ENCODE results near the gene AUP1. TPM values are rescaled to one million over a fixed set of nuclear protein-coding genes. Genes with fewer than 3 reads are reported as not detected.

Gene AUP1
- total RNA-seq, 4 donors from 2014 or later: 164 to 264 (median 189) TPM

DNA sequence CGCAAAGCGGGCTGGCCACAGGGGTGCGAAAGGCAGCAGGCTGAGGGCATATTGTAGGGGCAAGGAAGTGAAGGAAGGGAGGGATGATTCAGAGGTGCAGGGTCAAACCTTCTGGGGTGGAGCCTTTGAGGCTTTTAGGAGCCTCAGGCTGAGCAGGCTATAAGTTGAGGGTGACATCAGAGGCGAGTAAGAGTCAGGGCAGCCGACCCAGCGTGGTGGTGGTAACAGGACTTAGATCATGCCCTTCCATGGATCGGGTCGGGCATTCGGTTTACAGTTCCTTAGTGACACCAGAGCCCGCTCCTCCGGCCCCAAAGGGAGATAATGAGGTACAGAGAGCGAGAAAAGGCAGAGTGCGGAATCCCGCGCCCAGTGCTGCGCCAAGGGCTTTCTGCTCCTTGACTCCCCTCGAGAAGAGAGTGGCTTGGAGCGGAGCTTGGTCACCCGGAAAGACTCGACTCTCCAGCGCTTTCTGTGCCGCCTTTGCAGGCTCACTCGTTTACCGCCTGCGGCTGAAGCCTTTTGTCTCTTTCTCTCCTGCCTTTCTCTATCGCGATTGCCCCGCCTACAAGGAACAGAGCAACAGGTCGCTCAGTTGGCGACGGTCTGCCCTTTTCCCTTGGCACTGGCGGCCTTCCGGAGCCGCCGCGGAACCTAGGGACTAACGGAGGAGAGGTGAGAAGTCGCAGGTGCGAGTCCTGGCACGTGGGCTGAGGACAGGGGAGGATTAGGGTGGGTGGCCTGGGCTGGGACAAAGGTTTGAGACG lies 30.8 kb downstream of the AUP1 start:
- Histone ChIP-seq H3K9me3 (no peaks in the 10 kb centered on the region), H3K36me3 (no peaks in the 10 kb centered on the region), H3K4me1 (peaks cover 19 to 43% (median 37%) of the 10 kb centered on the region in 4 donors), H3K4me3 (peak overlapping the region in 3 of 4 donors; percentile 11 to 50 (median 40)), H3K27me3 (peaks cover 42% of the 10 kb centered on the region), H3K27ac (no peak overlapping the region)
- TF ChIP-seq POLR2AphosphoS5 (IDR thresholded peaks at IDR 0.05) (no peak), POLR2A (IDR thresholded peaks at IDR 0.05) (no peak), EP300 (IDR thresholded peaks at IDR 0.05; ENCODE audit: low read depth) (no peak)
- TF ChIP-seq, protein P1, sequence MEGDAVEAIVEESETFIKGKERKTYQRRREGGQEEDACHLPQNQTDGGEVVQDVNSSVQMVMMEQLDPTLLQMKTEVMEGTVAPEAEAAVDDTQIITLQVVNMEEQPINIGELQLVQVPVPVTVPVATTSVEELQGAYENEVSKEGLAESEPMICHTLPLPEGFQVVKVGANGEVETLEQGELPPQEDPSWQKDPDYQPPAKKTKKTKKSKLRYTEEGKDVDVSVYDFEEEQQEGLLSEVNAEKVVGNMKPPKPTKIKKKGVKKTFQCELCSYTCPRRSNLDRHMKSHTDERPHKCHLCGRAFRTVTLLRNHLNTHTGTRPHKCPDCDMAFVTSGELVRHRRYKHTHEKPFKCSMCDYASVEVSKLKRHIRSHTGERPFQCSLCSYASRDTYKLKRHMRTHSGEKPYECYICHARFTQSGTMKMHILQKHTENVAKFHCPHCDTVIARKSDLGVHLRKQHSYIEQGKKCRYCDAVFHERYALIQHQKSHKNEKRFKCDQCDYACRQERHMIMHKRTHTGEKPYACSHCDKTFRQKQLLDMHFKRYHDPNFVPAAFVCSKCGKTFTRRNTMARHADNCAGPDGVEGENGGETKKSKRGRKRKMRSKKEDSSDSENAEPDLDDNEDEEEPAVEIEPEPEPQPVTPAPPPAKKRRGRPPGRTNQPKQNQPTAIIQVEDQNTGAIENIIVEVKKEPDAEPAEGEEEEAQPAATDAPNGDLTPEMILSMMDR (IDR thresholded peaks at IDR 0.05): no peak
- intact Hi-C loops (cut with DNase I; ENCODE audit: low total_unique reads) (no loop called here), in situ Hi-C loops (cut with MboI; ENCODE audit: low pct_ligation_motif_present in 1 of 4, low pct_unique_long_range_greater_than_20kb in 1 of 4, low sequenced_read_pairs in 3 of 4) (loop anchor here in 2 of 4 donors (25.0 kb wide), 1 partner anchor 89 kb away; no protein-coding TSS in a partner anchor)
- 2 to 10% methylated on average over 4 to 41 of the region's 41 CpGs for WGBS, 2 donors (ENCODE audit: low coverage in 1 of 2)
- peak; percentile 33 for DNase-seq

DNA sequence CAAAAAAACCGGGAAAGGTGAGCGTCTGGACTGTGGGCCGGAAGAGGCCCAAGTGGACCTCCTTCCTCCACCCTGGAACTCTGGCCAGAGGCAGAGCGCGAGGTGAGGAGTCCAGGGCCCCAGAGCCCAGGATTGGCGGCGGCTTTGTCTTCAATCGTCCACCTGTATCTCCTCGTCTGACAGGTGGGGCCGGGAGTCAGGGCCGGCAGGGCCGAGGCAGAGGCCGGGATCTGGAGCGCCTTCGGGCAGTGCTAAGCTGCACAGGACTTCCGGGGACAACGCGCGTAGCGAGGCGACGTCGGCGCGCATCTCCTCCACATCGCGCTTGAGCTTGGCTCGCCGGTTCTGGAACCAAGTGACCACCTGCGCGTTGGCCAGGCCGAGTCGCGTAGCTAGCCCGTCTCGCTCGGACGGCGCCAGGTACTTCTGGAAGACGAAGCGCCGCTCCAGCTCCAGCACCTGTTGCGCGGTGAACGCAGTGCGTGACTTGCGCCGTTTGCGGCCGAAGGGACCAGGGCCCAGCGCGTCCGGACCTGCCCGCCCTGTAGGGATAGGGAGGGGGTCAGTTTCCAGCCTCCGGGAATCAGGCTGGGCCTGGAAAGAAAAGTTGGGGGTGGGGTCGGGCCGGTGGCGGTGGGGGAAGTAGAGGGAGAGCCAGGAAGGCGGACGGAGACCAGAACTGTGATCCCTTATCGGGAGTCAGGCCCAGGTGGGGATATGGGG lies 31.6 kb downstream of the AUP1 start:
- in situ Hi-C loops (cut with MboI; ENCODE audit: low pct_ligation_motif_present in 1 of 4, low pct_unique_long_range_greater_than_20kb in 1 of 4, low sequenced_read_pairs in 3 of 4): loop anchor here in 2 of 4 donors (25.0 kb wide), 1 partner anchor 89 kb away; no protein-coding TSS in a partner anchor
- DNase-seq: peak; percentile 36
- H3K36me3 ChIP-seq: peaks cover 0 to 5% (median 1%) of the 10 kb centered on the region in 4 donors
- peak overlapping the region in 1 of 4 donors; percentile 8 for H3K27ac ChIP-seq
- 0 to 8% methylated on average over 1 to 32 of the region's 61 CpGs for WGBS, 2 donors (ENCODE audit: low coverage in 1 of 2)
- TF ChIP-seq POLR2AphosphoS5 (IDR thresholded peaks at IDR 0.05): peak in 2 of 3 donors; percentile 44 to 66
- TF ChIP-seq, protein P1 (IDR thresholded peaks at IDR 0.05): no peak
- peak; percentile 36 for TF ChIP-seq POLR2A (IDR thresholded peaks at IDR 0.05)
- TF ChIP-seq EP300 (IDR thresholded peaks at IDR 0.05; ENCODE audit: low read depth): no peak
- H3K4me3 ChIP-seq: peak overlapping the region in 3 of 4 donors; percentile 11 to 50 (median 40)
- H3K9me3 ChIP-seq: no peaks in the 10 kb centered on the region
- H3K27me3 ChIP-seq: peaks cover 42% of the 10 kb centered on the region
- peaks cover 19 to 38% (median 32%) of the 10 kb centered on the region in 4 donors for H3K4me1 ChIP-seq
- intact Hi-C loops (cut with DNase I; ENCODE audit: low total_unique reads): no loop called here

- Histone ChIP-seq H3K4me3 (peak overlapping the region in 1 of 4 donors; percentile 50), H3K4me1 (peaks cover 19 to 36% (median 32%) of the 10 kb centered on the region in 4 donors), H3K9me3 (no peaks in the 10 kb centered on the region), H3K27ac (peak overlapping the region in 1 of 4 donors; percentile 8), H3K27me3 (peaks cover 42% of the 10 kb centered on the region), H3K36me3 (peaks cover 0 to 10% (median 5%) of the 10 kb centered on the region in 4 donors)
- 40 to 79% methylated on average over 3 to 19 of the region's 19 CpGs for WGBS, 2 donors (ENCODE audit: low coverage in 1 of 2)
- in situ Hi-C loops (cut with MboI; ENCODE audit: low pct_ligation_motif_present in 1 of 4, low pct_unique_long_range_greater_than_20kb in 1 of 4, low sequenced_read_pairs in 3 of 4): loop anchor here in 2 of 4 donors (25.0 kb wide), 1 partner anchor 90 kb away; no protein-coding TSS in a partner anchor
- intact Hi-C loops (cut with DNase I; ENCODE audit: low total_unique reads): no loop called here
- no peak for DNase-seq
- TF ChIP-seq EP300 (IDR thresholded peaks at IDR 0.05; ENCODE audit: low read depth) (no peak), POLR2A (IDR thresholded peaks at IDR 0.05) (no peak)
- TF ChIP-seq, protein P1 (IDR thresholded peaks at IDR 0.05): no peak
These were observed 32.3 kb downstream of the AUP1 start for GRCh38 chr2:74496997-74497776.

Data from transverse colon (tissue), 4 donors.